Activated T-helper 17 cell treated with anti-CD3 and anti-CD28 coated beads, Interleukin-2, amount 50 U/mL, for 72 hours (primary cell): ENCODE results near the gene CERS3. TPM values are rescaled to one million over a fixed set of nuclear protein-coding genes. Genes with fewer than 3 reads are reported as not detected.

Source experiments
- ATAC-seq: fragments of 150-1000 bp; cut with Tn5 transposase; replicated peaks from 2 replicates; pipeline ENCODE4 v1.10.0; 2021; ENCODE audit warnings: mild to moderate bottlenecking, moderate library complexity
- H3K27ac Mint-ChIP-seq: one replicate; pipeline ENCODE4 v1.8.0; 2022; ENCODE audit warnings: mixed read lengths
- H3K27me3 Mint-ChIP-seq: one replicate; pipeline ENCODE4 v1.8.0; 2022; ENCODE audit warnings: mixed read lengths
- H3K36me3 Mint-ChIP-seq: one replicate; pipeline ENCODE4 v1.8.0; 2022; ENCODE audit warnings: low read depth, mild to moderate bottlenecking, mixed read lengths
- H3K4me1 Mint-ChIP-seq: one replicate; pipeline ENCODE4 v1.8.0; 2022; ENCODE audit warnings: mixed read lengths
- H3K4me3 Mint-ChIP-seq: one replicate; pipeline ENCODE4 v1.8.0; 2022; ENCODE audit warnings: mild to moderate bottlenecking, mixed read lengths
- H3K9me3 Mint-ChIP-seq: one replicate; pipeline ENCODE4 v1.8.0; 2022; ENCODE audit warnings: mixed read lengths
- total RNA-seq, 2 donors: library from RNA; stranded (reverse); gene quantifications; one replicate each; pipeline ENCODE4 v1.2.3, GENCODE V29; 2022

CERS3 gene
- 1 to 10 TPM in 1 of 2 donors, under 1 TPM in 1; 0.54 to 1.0 TPM for total RNA-seq

GRCh38 chr15:100528833-100529428 lies at the start of gene CERS3:
Gene CERS3 (minus strand): TSS chr15:100528950. CDS start chr15:100501849, 27,101 bp downstream.
- ATAC-seq = no peak
- Mint-ChIP-seq H3K36me3 (no peaks in the 10 kb centered on the region), H3K4me3 (no peak within 1 kb of the TSS), H3K4me1 (no peaks in the 10 kb centered on the region), H3K27me3 (no peaks in the 10 kb centered on the region), H3K9me3 (no peaks in the 10 kb centered on the region), H3K27ac (no peak within 1 kb of the TSS)

- no peaks in the 10 kb centered on the region for H3K9me3 Mint-ChIP-seq
- no peak overlapping the region for H3K4me3 Mint-ChIP-seq
- peaks cover 95% of the 10 kb centered on the region for H3K36me3 Mint-ChIP-seq
- H3K4me1 Mint-ChIP-seq = peaks cover 25% of the 10 kb centered on the region
- H3K27ac Mint-ChIP-seq = peak overlapping the region; percentile 28
- no peaks in the 10 kb centered on the region for H3K27me3 Mint-ChIP-seq
- ATAC-seq = peak; percentile 39
These were observed 44.8 kb upstream of the CERS3 start for GRCh38 chr15:100573526-100573925.

GRCh38 chr15:100572362-100572983 lies 43.7 kb upstream of the CERS3 start:
- Mint-ChIP-seq H3K4me1 (peaks cover 25% of the 10 kb centered on the region), H3K27ac (no peak overlapping the region)

GRCh38 chr15:100571592-100572167 lies 42.9 kb upstream of the CERS3 start:
- H3K9me3 Mint-ChIP-seq = no peaks in the 10 kb centered on the region
- H3K27ac Mint-ChIP-seq = peak overlapping the region; percentile 23
- H3K36me3 Mint-ChIP-seq = peaks cover 93% of the 10 kb centered on the region
- peak overlapping the region; percentile 1 for H3K4me3 Mint-ChIP-seq
- no peaks in the 10 kb centered on the region for H3K27me3 Mint-ChIP-seq
- peaks cover 21% of the 10 kb centered on the region for H3K4me1 Mint-ChIP-seq
- no peak for ATAC-seq

More at GRCh38 chr15:100572362-100572983, 43.7 kb upstream of the CERS3 start:
- H3K27me3 Mint-ChIP-seq = no peaks in the 10 kb centered on the region
- H3K36me3 Mint-ChIP-seq = peaks cover 100% of the 10 kb centered on the region
- no peaks in the 10 kb centered on the region for H3K9me3 Mint-ChIP-seq
- ATAC-seq = no peak
- H3K4me3 Mint-ChIP-seq = no peak overlapping the region

GRCh38 chr15:100570735-100571313 lies 42.1 kb upstream of the CERS3 start:
- Mint-ChIP-seq H3K27me3 (no peaks in the 10 kb centered on the region), H3K36me3 (peaks cover 84% of the 10 kb centered on the region), H3K4me3 (peak overlapping the region; percentile 1), H3K9me3 (no peaks in the 10 kb centered on the region), H3K27ac (peak overlapping the region; percentile 23), H3K4me1 (peaks cover 15% of the 10 kb centered on the region)
- ATAC-seq = peak; percentile 32

- peak overlapping the region; percentile 1 for H3K4me3 Mint-ChIP-seq
- no peaks in the 10 kb centered on the region for H3K9me3 Mint-ChIP-seq
- no peaks in the 10 kb centered on the region for H3K27me3 Mint-ChIP-seq
- ATAC-seq = no peak
- H3K27ac Mint-ChIP-seq = peak overlapping the region; percentile 23
- H3K36me3 Mint-ChIP-seq = peaks cover 79% of the 10 kb centered on the region
- peaks cover 12% of the 10 kb centered on the region for H3K4me1 Mint-ChIP-seq
These were observed 41.5 kb upstream of the CERS3 start for GRCh38 chr15:100570275-100570674.

- H3K9me3 Mint-ChIP-seq = no peaks in the 10 kb centered on the region
- H3K27me3 Mint-ChIP-seq = no peaks in the 10 kb centered on the region
- no peak overlapping the region for H3K4me3 Mint-ChIP-seq
- H3K36me3 Mint-ChIP-seq = peaks cover 75% of the 10 kb centered on the region
- peak overlapping the region; percentile 23 for H3K27ac Mint-ChIP-seq
- ATAC-seq = no peak
- peaks cover 12% of the 10 kb centered on the region for H3K4me1 Mint-ChIP-seq
These were observed 40.6 kb upstream of the CERS3 start for GRCh38 chr15:100569391-100569790.

- H3K27ac Mint-ChIP-seq = no peak overlapping the region
- peaks cover 60% of the 10 kb centered on the region for H3K36me3 Mint-ChIP-seq
- no peak for ATAC-seq
- no peak overlapping the region for H3K4me3 Mint-ChIP-seq
- H3K4me1 Mint-ChIP-seq = peaks cover 12% of the 10 kb centered on the region
- no peaks in the 10 kb centered on the region for H3K27me3 Mint-ChIP-seq
- H3K9me3 Mint-ChIP-seq = no peaks in the 10 kb centered on the region
These were observed 38.3 kb upstream of the CERS3 start for GRCh38 chr15:100566850-100567628.

GRCh38 chr15:100565591-100565990 lies 36.8 kb upstream of the CERS3 start:
- H3K27ac Mint-ChIP-seq = no peak overlapping the region
- peaks cover 51% of the 10 kb centered on the region for H3K36me3 Mint-ChIP-seq
- peaks cover 4% of the 10 kb centered on the region for H3K4me1 Mint-ChIP-seq
- no peaks in the 10 kb centered on the region for H3K9me3 Mint-ChIP-seq
- no peak for ATAC-seq
- H3K4me3 Mint-ChIP-seq = no peak overlapping the region
- no peaks in the 10 kb centered on the region for H3K27me3 Mint-ChIP-seq

GRCh38 chr15:100560323-100560722 lies 31.6 kb upstream of the CERS3 start:
- Mint-ChIP-seq H3K27ac (no peak overlapping the region), H3K9me3 (no peaks in the 10 kb centered on the region), H3K36me3 (peaks cover 29% of the 10 kb centered on the region)

GRCh38 chr15:100559330-100559729 lies 30.6 kb upstream of the CERS3 start:
- no peak for ATAC-seq
- no peaks in the 10 kb centered on the region for H3K4me1 Mint-ChIP-seq
- peaks cover 24% of the 10 kb centered on the region for H3K36me3 Mint-ChIP-seq
- no peak overlapping the region for H3K27ac Mint-ChIP-seq
- no peaks in the 10 kb centered on the region for H3K27me3 Mint-ChIP-seq
- H3K4me3 Mint-ChIP-seq = no peak overlapping the region
- no peaks in the 10 kb centered on the region for H3K9me3 Mint-ChIP-seq

More at GRCh38 chr15:100560323-100560722, 31.6 kb upstream of the CERS3 start:
- no peak for ATAC-seq
- Mint-ChIP-seq H3K4me3 (no peak overlapping the region), H3K4me1 (no peaks in the 10 kb centered on the region), H3K27me3 (no peaks in the 10 kb centered on the region)

- Mint-ChIP-seq H3K27ac (no peak overlapping the region), H3K36me3 (peaks cover 29% of the 10 kb centered on the region), H3K9me3 (no peaks in the 10 kb centered on the region), H3K4me3 (no peak overlapping the region), H3K27me3 (no peaks in the 10 kb centered on the region), H3K4me1 (no peaks in the 10 kb centered on the region)
- ATAC-seq = no peak
These were observed 30.1 kb upstream of the CERS3 start for GRCh38 chr15:100558771-100559254.

- H3K4me3 Mint-ChIP-seq = no peak overlapping the region
- no peak overlapping the region for H3K27ac Mint-ChIP-seq
- no peaks in the 10 kb centered on the region for H3K9me3 Mint-ChIP-seq
- no peaks in the 10 kb centered on the region for H3K4me1 Mint-ChIP-seq
- ATAC-seq = no peak
- no peaks in the 10 kb centered on the region for H3K27me3 Mint-ChIP-seq
- H3K36me3 Mint-ChIP-seq = peaks cover 21% of the 10 kb centered on the region
These were observed 24.7 kb upstream of the CERS3 start for GRCh38 chr15:100553468-100553867.

- Mint-ChIP-seq H3K4me1 (no peaks in the 10 kb centered on the region), H3K27ac (no peak overlapping the region), H3K9me3 (no peaks in the 10 kb centered on the region), H3K4me3 (no peak overlapping the region), H3K27me3 (no peaks in the 10 kb centered on the region), H3K36me3 (peaks cover 7% of the 10 kb centered on the region)
- no peak for ATAC-seq
These were observed 19.2 kb upstream of the CERS3 start for GRCh38 chr15:100547961-100548360.
